Hepatocyte (in vitro differentiated cells): ENCODE measurements around the gene VPS54. TPM values are rescaled to one million over a fixed set of nuclear protein-coding genes. Genes with fewer than 3 reads are reported as not detected.
"Not testable (repeated sequence)": the region's sequence is repeated elsewhere in the genome, so short reads cannot be mapped to it uniquely, and the experiment has no call there.

Experiments used
- DNase-seq: peaks from one replicate; pipeline ENCODE4 v3.0.0-alpha.2; 2016; ENCODE audit warnings: low spot score
- H2AFZ ChIP-seq: fragments of 200-600 bp; sonication (generic); 2 replicates; pipeline ENCODE4 v1.6.0; 2016; ENCODE audit warnings: antibody characterized with exemption, mild to moderate bottlenecking
- H3K27ac ChIP-seq: fragments of 200-600 bp; sonication (generic); 2 replicates; pipeline ENCODE4 v1.5.1; 2016; ENCODE audit warnings: mild to moderate bottlenecking
- H3K27me3 ChIP-seq: fragments of 200-600 bp; sonication (generic); 2 replicates; pipeline ENCODE4 v1.6.1; 2016
- H3K36me3 ChIP-seq: fragments of 200-600 bp; sonication (generic); replicated peaks from 2 replicates; pipeline ENCODE4 v1.5.1; 2016; ENCODE audit warnings: low read depth; ENCODE audit not compliant: insufficient read depth
- H3K4me1 ChIP-seq: fragments of 200-600 bp; sonication (generic); 2 replicates; pipeline ENCODE4 v1.5.1; 2016; ENCODE audit warnings: mild to moderate bottlenecking, moderate library complexity; ENCODE audit not compliant: insufficient read depth
- H3K4me2 ChIP-seq: fragments of 200-600 bp; sonication (generic); 2 replicates; pipeline ENCODE4 v1.6.0; 2016
- H3K4me3 ChIP-seq: fragments of 200-600 bp; sonication (generic); 2 replicates; pipeline ENCODE4 v1.5.1; 2016; ENCODE audit warnings: mild to moderate bottlenecking
- H3K79me2 ChIP-seq: fragments of 200-600 bp; sonication (generic); 2 replicates; pipeline ENCODE4 v1.6.0; 2017; ENCODE audit warnings: mild to moderate bottlenecking
- H3K9me2 ChIP-seq: fragments of 200-600 bp; sonication (generic); replicated peaks from 2 replicates; pipeline ENCODE4 v1.6.0; 2017; ENCODE audit warnings: mild to moderate bottlenecking; ENCODE audit not compliant: insufficient read depth
- H3K9me3 ChIP-seq: fragments of 200-600 bp; sonication (generic); 2 replicates; pipeline ENCODE4 v1.5.1; 2016; ENCODE audit warnings: low read depth, mild to moderate bottlenecking
- H4K20me1 ChIP-seq: fragments of 200-600 bp; sonication (generic); 2 replicates; pipeline ENCODE4 v1.6.0; 2016; ENCODE audit warnings: mild to moderate bottlenecking; ENCODE audit not compliant: insufficient read depth, poor library complexity, severe bottlenecking
- CTCF ChIP-seq: fragments of 200-600 bp; sonication (generic); IDR thresholded peaks from 2 replicates; pipeline ENCODE4 v1.5.1; 2016; ENCODE audit warnings: antibody characterized with exemption, mild to moderate bottlenecking; ENCODE audit not compliant: poor library complexity
- EZH2 ChIP-seq: fragments of 200-600 bp; sonication (generic); IDR thresholded peaks from 2 replicates; pipeline ENCODE4 v1.6.1; 2016; ENCODE audit warnings: antibody characterized with exemption, mild to moderate bottlenecking, borderline replicate concordance
- EZH2phosphoT487 ChIP-seq: fragments of 200-600 bp; sonication (generic); IDR thresholded peaks from one replicate; pipeline ENCODE4 v1.6.1; 2018; ENCODE audit warnings: antibody characterized with exemption, mild to moderate bottlenecking, low read depth, moderate library complexity; ENCODE audit not compliant: unreplicated experiment, severe bottlenecking
- WGBS: methylation state at CpG from one replicate; pipeline ENCODE4 v1.1.6; 2016; ENCODE audit warnings: low lambda C conversion rate; ENCODE audit errors: missing lambda C conversion rate; 5-methylcytosine and 5-hydroxymethylcytosine counted together
- polyA plus RNA-seq: library from polyadenylated mRNA; unstranded; fragments of >200 nt; fragmentation: Nextera tagmentation; extraction: Ambion mirVana; gene quantifications from 2 replicates; pipeline ENCODE4 v1.2.1, GENCODE V29; 2016
- total RNA-seq: library from RNA; depleted of rRNA; stranded (reverse); fragments of >200 nt; gene quantifications from 2 replicates; pipeline ENCODE4 v1.2.3, GENCODE V29; 2014

VPS54 gene
- total and polyA plus RNA-seq, 2 experiments from 2014 or later = 14.5 to 40.5 TPM

- Histone ChIP-seq H3K9me2 (no peaks in the 10 kb centered on the region), H4K20me1 (no peaks in the 10 kb centered on the region), H3K4me2 (no peak overlapping the region), H3K4me1 (no peaks in the 10 kb centered on the region), H2AFZ (no peak overlapping the region), H3K9me3 (no peaks in the 10 kb centered on the region), H3K27ac (peak overlapping the region; percentile 49), H3K36me3 (no peaks in the 10 kb centered on the region), H3K79me2 (no peaks in the 10 kb centered on the region), H3K4me3 (no peak overlapping the region), H3K27me3 (no peaks in the 10 kb centered on the region)
- WGBS = 41% methylated on average over 3 of the region's 3 CpGs
- peak; percentile 8 for DNase-seq
- no peak for TF ChIP-seq EZH2
- no peak for TF ChIP-seq CTCF
- no peak for TF ChIP-seq EZH2phosphoT487
Measured at GRCh38 chr2:63962186-63962585, 57.0 kb downstream of the VPS54 start.

GRCh38 chr2:63950414-63950813 is 68.8 kb downstream of the VPS54 start:
- no peaks in the 10 kb centered on the region for H3K79me2 ChIP-seq
- DNase-seq = no peak
- H3K36me3 ChIP-seq = no peaks in the 10 kb centered on the region
- no peaks in the 10 kb centered on the region for H3K27me3 ChIP-seq
- H4K20me1 ChIP-seq = no peaks in the 10 kb centered on the region
- no peak overlapping the region for H2AFZ ChIP-seq
- no peaks in the 10 kb centered on the region for H3K9me3 ChIP-seq
- no peaks in the 10 kb centered on the region for H3K9me2 ChIP-seq
- H3K4me1 ChIP-seq = no peaks in the 10 kb centered on the region
- H3K27ac ChIP-seq = no peak overlapping the region
- TF ChIP-seq EZH2phosphoT487 (no peak), EZH2 (no peak)
- no peak overlapping the region for H3K4me2 ChIP-seq
- H3K4me3 ChIP-seq = no peak overlapping the region

- no peak for DNase-seq
- H4K20me1 ChIP-seq = no peaks in the 10 kb centered on the region
- no peaks in the 10 kb centered on the region for H3K36me3 ChIP-seq
- no peak overlapping the region for H3K4me3 ChIP-seq
- no peak overlapping the region for H2AFZ ChIP-seq
- H3K79me2 ChIP-seq = no peaks in the 10 kb centered on the region
- TF ChIP-seq EZH2 (no peak), CTCF (no peak), EZH2phosphoT487 (no peak)
- H3K4me2 ChIP-seq = no peak overlapping the region
- 100% methylated on average over 1 of the region's 1 CpG for WGBS
- no peaks in the 10 kb centered on the region for H3K9me2 ChIP-seq
- no peak overlapping the region for H3K27ac ChIP-seq
- H3K4me1 ChIP-seq = no peaks in the 10 kb centered on the region
- H3K27me3 ChIP-seq = no peaks in the 10 kb centered on the region
- H3K9me3 ChIP-seq = no peaks in the 10 kb centered on the region
Measured at GRCh38 chr2:63942788-63943187, 76.4 kb downstream of the VPS54 start.

- DNase-seq, H3K27me3 ChIP-seq, H3K36me3 ChIP-seq, H3K4me1 ChIP-seq, H2AFZ ChIP-seq, H3K4me2 ChIP-seq, H3K79me2 ChIP-seq, H3K9me3 ChIP-seq, H3K27ac ChIP-seq, H3K9me2 ChIP-seq, H4K20me1 ChIP-seq, H3K4me3 ChIP-seq: not testable (repeated sequence)
- 96% methylated on average over 4 of the region's 4 CpGs for WGBS
Measured at GRCh38 chr2:63932104-63932503, 87.1 kb downstream of the VPS54 start.

GRCh38 chr2:63926815-63927214 is 92.4 kb downstream of the VPS54 start:
- Histone ChIP-seq H3K9me3 (no peaks in the 10 kb centered on the region), H3K4me3 (no peak overlapping the region), H3K4me2 (no peak overlapping the region), H3K27me3 (no peaks in the 10 kb centered on the region), H3K4me1 (no peaks in the 10 kb centered on the region), H3K27ac (no peak overlapping the region), H3K36me3 (no peaks in the 10 kb centered on the region), H3K79me2 (no peaks in the 10 kb centered on the region), H2AFZ (no peak overlapping the region), H3K9me2 (no peaks in the 10 kb centered on the region), H4K20me1 (no peaks in the 10 kb centered on the region)
- 87% methylated on average over 7 of the region's 7 CpGs for WGBS
- TF ChIP-seq CTCF = no peak
- no peak for TF ChIP-seq EZH2phosphoT487
- no peak for TF ChIP-seq EZH2
- no peak for DNase-seq
